ENCODE results near the gene SNORC. TPM values are rescaled to one million over a fixed set of nuclear protein-coding genes. Genes with fewer than 3 reads are reported as not detected.
A peak's percentile ranks its signal among the peaks of the same experiment; 100 is the strongest.

SNORC gene

GRCh38 chr2:232927793-232928550, 57.9 kb downstream of the SNORC start:
- no peak for DNase-seq

More at GRCh38 chr2:232927793-232928550, 57.9 kb downstream of the SNORC start:
- H3K79me2 ChIP-seq (ENCODE audit: control insufficient read depth, insufficient read depth, low read length) = no peaks in the 10 kb centered on the region
- peak overlapping the region; percentile 19 for H3K9ac ChIP-seq (ENCODE audit: low read length)
- no peak overlapping the region for H3K18ac ChIP-seq (ENCODE audit: low read length)
- no peak overlapping the region for H4K5ac ChIP-seq (ENCODE audit: low read length)
- no CpG with 5 or more reads among the region's 114 CpGs for WGBS (ENCODE audit: extremely low coverage, insufficient coverage, low lambda C conversion rate)
- H3K4me1 ChIP-seq (ENCODE audit: control insufficient read depth, low read depth, low read length) = no peaks in the 10 kb centered on the region
- no peak overlapping the region for H4K8ac ChIP-seq (ENCODE audit: low read depth, low read length)
- no peaks in the 10 kb centered on the region for H3K36me3 ChIP-seq (ENCODE audit: control insufficient read depth, insufficient read depth, low read length)
- no peak overlapping the region for H3K23ac ChIP-seq (ENCODE audit: low read length)
- no peak overlapping the region for H2BK120ac ChIP-seq (ENCODE audit: low read depth, low read length)
- no peak overlapping the region for H2BK15ac ChIP-seq (replicated peaks; ENCODE audit: low read depth)
- H3K4me2 ChIP-seq (ENCODE audit: low read length) = peak overlapping the region; percentile 48
- H3K79me1 ChIP-seq (ENCODE audit: low read length) = no peaks in the 10 kb centered on the region
- no peak overlapping the region for H2BK5ac ChIP-seq (ENCODE audit: low read length)
- H2AK5ac ChIP-seq (ENCODE audit: low read length) = no peak overlapping the region
- H3K4me3 ChIP-seq (ENCODE audit: low read length) = no peak overlapping the region
- peak overlapping the region; percentile 1 for H3K56ac ChIP-seq (ENCODE audit: low read length)
- H3K4ac ChIP-seq (ENCODE audit: low read depth, low read length) = no peak overlapping the region
- peaks cover 28% of the 10 kb centered on the region for H3K27me3 ChIP-seq (ENCODE audit: insufficient read depth, low read length, poor library complexity)
- no peak overlapping the region for H3K27ac ChIP-seq (ENCODE audit: low read depth, low read length)

Small RNA genes lying within 50 kb of the gene (small RNA-seq; reads per million reads assigned to genes)
- not detected for gene RF00019 (ENCODE audit: insufficient read depth)

Measured in mesendoderm (in vitro differentiated cells).